ENCODE results near the gene TRAPPC10.

The TRAPPC10 gene

GRCh38 chr21:44039828-44040227 lies 27.7 kb downstream of the TRAPPC10 start:
- no peak for DNase-seq (ENCODE audit: low spot score)

GRCh38 chr21:44043613-44044012 lies 31.5 kb downstream of the TRAPPC10 start:
- DNase-seq (ENCODE audit: low spot score) = no peak

- no peak for DNase-seq (ENCODE audit: low spot score)
Observed at GRCh38 chr21:44046734-44047133, 34.6 kb downstream of the TRAPPC10 start.

GRCh38 chr21:44047996-44048560 lies 36.0 kb downstream of the TRAPPC10 start:
- no peak for DNase-seq (ENCODE audit: low spot score)

GRCh38 chr21:44049182-44049581 lies 37.1 kb downstream of the TRAPPC10 start:
- no peak for DNase-seq (ENCODE audit: low spot score)

- DNase-seq (ENCODE audit: low spot score) = no peak
Observed at GRCh38 chr21:44049606-44050005, 37.5 kb downstream of the TRAPPC10 start.

- no peak for DNase-seq (ENCODE audit: low spot score)
Observed at GRCh38 chr21:44050276-44050675, 38.2 kb downstream of the TRAPPC10 start.

GRCh38 chr21:44051462-44051941 lies 39.4 kb downstream of the TRAPPC10 start:
- DNase-seq (ENCODE audit: low spot score) = no peak

- DNase-seq (ENCODE audit: low spot score) = no peak
Observed at GRCh38 chr21:44052071-44052829, 40.1 kb downstream of the TRAPPC10 start.

- no peak for DNase-seq (ENCODE audit: low spot score)
Observed at GRCh38 chr21:44052830-44053226, 40.7 kb downstream of the TRAPPC10 start.

- no peak for DNase-seq (ENCODE audit: low spot score)
Observed at GRCh38 chr21:44053567-44053966, 41.5 kb downstream of the TRAPPC10 start.

GRCh38 chr21:44054710-44055109 lies 42.6 kb downstream of the TRAPPC10 start:
- no peak for DNase-seq (ENCODE audit: low spot score)

GRCh38 chr21:44057055-44057454 lies 44.9 kb downstream of the TRAPPC10 start:
- no peak for DNase-seq (ENCODE audit: low spot score)

- DNase-seq (ENCODE audit: low spot score) = no peak
Observed at GRCh38 chr21:44057960-44058651, 46.0 kb downstream of the TRAPPC10 start.

GRCh38 chr21:44058652-44058964 lies 46.5 kb downstream of the TRAPPC10 start:
- DNase-seq (ENCODE audit: low spot score) = no peak

GRCh38 chr21:44058981-44059380 lies 46.9 kb downstream of the TRAPPC10 start:
- DNase-seq (ENCODE audit: low spot score) = no peak

- no peak for DNase-seq (ENCODE audit: low spot score)
Observed at GRCh38 chr21:44059710-44060109, 47.6 kb downstream of the TRAPPC10 start.

- no peak for DNase-seq (ENCODE audit: low spot score)
Observed at GRCh38 chr21:44062380-44062779, 50.3 kb downstream of the TRAPPC10 start.

- no peak for DNase-seq (ENCODE audit: low spot score)
Observed at GRCh38 chr21:44063151-44063912, 51.2 kb downstream of the TRAPPC10 start.

GRCh38 chr21:44064852-44065403 lies 52.8 kb downstream of the TRAPPC10 start:
- no peak for DNase-seq (ENCODE audit: low spot score)

GRCh38 chr21:44065428-44065827 lies 53.3 kb downstream of the TRAPPC10 start:
- no peak for DNase-seq (ENCODE audit: low spot score)

GRCh38 chr21:44066116-44066515 lies 54.0 kb downstream of the TRAPPC10 start:
- DNase-seq (ENCODE audit: low spot score) = no peak

Data from left forelimb (tissue), 1 donor.